Activated CD8-positive, alpha-beta memory T cell treated with anti-CD3 and anti-CD28 coated beads for 1 hour (primary cell): ENCODE measurements around the gene ATRN.
"Not testable (repeated sequence)": the region's sequence is repeated elsewhere in the genome, so short reads cannot be mapped to it uniquely, and the experiment has no call there.

Experiments
- DNase-seq, 2 donors: peaks; one replicate each; pipeline ENCODE4 v3.0.0-alpha.2; 2020; ENCODE audit warnings: low read depth in 1 of 2; ENCODE audit errors: extremely low read depth in 1 of 2

Gene ATRN

GRCh38 chr20:3470627-3471396, at the start of gene ATRN:
Gene ATRN (plus strand): TSS chr20:3471018. CDS start chr20:3471108, 90 bp downstream.
- DNase-seq: peak; percentile 57 to 83

GRCh38 chr20:3421985-3422384, 48.8 kb upstream of the ATRN start:
- no peak for DNase-seq

DNA sequence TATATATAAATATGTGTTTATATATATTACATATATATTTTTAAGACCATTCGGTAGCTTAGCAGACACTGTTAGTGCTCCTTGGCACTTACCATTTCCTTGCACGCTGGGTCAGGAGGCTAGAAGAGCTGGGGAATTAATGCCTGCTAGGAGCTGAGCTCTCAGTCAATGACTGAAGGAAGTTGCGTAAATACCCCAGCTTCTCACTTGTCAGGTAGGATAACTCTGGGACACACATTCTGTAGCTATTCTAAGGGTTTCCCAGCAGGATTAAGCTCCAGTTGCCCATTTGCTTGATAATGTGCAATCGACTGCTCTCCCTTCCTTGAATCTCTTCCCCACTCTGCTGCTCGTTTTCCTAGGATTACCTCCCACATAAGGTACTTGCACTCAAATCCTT, 47.7 kb upstream of the ATRN start:
- no peak for DNase-seq

DNA sequence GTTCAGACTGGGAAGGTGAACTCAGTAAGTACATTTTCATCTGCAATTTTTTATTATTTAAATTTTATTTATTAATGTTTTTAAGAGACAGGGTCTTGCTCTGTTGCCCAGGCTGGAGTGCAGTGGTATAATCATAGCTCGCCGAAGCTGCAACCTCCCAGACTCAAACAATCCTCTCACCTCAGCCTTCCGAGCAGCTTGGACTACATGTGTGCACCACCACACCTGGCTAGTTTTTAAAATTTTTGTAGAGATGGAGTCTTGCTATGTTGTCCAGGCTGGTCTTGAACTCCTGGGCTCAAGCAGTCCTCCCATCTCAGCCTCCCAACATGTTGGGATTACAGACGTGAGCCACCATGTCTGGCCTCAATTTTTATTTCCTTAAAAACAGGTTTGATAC, 44.1 kb upstream of the ATRN start:
- not testable (repeated sequence) for DNase-seq

DNA sequence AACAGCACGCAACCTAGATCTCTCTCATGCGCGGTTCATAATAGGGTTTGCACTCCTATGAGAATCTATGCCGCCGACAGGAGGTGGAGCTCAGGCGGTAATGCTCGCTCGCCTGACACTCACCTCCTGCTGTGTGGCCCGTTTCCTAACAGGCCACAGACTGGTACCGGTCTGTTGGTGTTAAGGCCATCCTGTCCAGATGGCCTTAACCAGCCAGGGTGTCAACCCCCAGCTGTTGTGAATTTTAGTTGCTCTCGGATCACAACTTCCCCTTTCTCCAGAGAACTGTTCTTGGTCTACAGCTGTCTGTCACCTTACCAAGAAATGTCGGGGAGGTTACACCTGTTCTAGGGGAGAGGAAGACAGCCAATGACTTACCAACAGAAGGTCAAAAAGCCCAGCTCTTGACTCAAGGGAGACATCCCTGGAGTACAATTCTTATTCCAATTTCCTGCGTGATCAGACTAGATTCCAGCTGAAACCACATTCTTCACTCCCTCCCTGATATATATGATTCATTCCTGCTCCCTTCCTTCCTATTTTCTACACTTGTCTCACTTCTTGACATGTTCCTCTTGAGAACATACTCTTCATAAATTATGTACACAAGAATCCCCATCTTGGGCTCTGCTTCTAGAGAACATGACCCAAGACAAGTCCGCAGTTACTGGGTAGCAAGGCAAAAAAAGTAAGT, 40.3 kb upstream of the ATRN start:
- no peak for DNase-seq

GRCh38 chr20:3431109-3431508, 39.7 kb upstream of the ATRN start:
- no peak for DNase-seq

GRCh38 chr20:3432844-3433243, 38.0 kb upstream of the ATRN start:
- no peak for DNase-seq

DNA sequence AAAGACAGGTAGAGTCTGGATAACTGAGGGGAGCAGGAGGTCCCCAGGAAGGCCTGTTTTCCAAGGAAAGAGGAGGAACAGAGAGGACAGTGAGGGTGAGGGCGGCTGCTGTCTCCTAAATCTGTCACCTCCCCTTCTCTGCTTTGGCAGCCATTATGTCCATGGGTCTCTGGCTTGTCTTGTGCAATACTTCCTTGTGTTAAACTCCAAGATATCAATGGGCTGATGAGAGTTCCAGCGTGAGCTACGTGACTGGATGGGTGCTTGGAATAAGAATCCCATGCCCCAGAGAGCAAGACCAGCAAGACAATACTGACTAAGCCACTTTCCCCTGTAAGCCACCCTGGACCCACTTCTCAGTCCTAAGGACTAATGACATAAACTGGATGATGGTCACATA, 37.1 kb upstream of the ATRN start:
- DNase-seq: no peak

- no peak for DNase-seq
Observed at GRCh38 chr20:3434232-3434631, 36.6 kb upstream of the ATRN start.

GRCh38 chr20:3436864-3437574, 33.8 kb upstream of the ATRN start:
- no peak for DNase-seq

DNA sequence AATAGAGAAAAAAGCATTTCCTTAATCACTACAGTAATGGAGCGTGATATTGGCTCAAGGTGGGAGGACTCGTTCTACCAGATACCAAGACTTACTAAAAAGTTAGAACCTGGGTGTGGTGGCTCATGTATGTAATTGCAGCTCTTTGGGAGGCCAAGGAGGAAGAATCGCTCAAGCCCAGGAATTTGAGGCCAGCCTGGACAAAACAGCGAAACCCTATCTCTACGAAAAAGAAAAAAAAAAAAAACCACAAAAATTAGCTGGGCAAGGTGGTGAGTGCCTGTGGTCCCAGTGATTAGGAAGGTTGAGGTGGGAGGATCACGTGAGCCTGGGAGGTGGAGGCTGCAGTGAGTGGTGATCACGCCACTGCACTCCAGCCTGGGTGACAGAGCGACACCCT, 24.0 kb upstream of the ATRN start:
- no peak for DNase-seq

DNA sequence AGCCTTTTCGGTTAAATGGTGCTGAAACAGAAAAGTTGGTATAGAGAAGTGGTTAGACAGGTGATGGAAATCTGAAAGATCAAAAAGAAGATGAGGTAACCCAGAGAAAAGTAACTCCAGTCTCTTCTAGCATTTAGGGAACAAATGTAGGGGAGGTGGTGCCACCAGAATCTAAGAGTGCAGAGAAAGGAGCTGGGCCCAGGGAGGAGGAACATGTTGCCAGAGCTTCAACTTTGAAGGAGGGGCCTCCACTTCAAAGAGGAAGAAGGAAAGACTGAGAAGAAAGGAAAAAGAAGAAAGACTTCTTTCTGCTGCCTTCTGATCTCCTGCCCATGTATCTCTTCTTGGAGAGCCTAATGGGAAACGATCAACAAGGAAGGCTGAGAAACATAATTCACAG, 23.5 kb upstream of the ATRN start:
- no peak for DNase-seq

- DNase-seq: no peak
Observed at GRCh38 chr20:3449319-3449718, 21.5 kb upstream of the ATRN start.

- no peak for DNase-seq
Observed at GRCh38 chr20:3452136-3452535, 18.7 kb upstream of the ATRN start.

DNA sequence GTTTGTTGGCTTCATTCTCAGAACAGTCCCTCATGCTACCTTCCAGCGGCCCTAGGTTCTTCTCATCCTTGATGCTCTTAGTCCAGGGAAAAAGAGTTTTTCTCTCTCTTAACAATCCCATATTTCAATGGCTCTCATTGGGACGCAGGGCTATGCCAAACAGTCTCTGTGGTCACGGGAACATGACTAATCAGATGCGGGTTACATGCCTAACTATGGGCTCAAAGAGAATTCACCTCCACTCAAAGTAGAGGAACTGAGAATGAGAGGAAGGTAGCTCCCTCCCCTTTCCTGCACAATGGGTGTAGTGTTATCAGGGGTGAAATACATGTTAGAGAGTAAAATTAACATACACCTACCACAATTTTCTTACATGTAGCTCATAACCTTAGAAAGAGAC, 18.1 kb upstream of the ATRN start:
- DNase-seq: no peak

GRCh38 chr20:3454831-3455230, 16.0 kb upstream of the ATRN start:
- DNase-seq: no peak

- DNase-seq: no peak
Observed at GRCh38 chr20:3456648-3457047, 14.2 kb upstream of the ATRN start.

GRCh38 chr20:3459881-3460307, 10.9 kb upstream of the ATRN start:
- DNase-seq: no peak

GRCh38 chr20:3461211-3461771, 9.5 kb upstream of the ATRN start:
- DNase-seq: no peak

DNA sequence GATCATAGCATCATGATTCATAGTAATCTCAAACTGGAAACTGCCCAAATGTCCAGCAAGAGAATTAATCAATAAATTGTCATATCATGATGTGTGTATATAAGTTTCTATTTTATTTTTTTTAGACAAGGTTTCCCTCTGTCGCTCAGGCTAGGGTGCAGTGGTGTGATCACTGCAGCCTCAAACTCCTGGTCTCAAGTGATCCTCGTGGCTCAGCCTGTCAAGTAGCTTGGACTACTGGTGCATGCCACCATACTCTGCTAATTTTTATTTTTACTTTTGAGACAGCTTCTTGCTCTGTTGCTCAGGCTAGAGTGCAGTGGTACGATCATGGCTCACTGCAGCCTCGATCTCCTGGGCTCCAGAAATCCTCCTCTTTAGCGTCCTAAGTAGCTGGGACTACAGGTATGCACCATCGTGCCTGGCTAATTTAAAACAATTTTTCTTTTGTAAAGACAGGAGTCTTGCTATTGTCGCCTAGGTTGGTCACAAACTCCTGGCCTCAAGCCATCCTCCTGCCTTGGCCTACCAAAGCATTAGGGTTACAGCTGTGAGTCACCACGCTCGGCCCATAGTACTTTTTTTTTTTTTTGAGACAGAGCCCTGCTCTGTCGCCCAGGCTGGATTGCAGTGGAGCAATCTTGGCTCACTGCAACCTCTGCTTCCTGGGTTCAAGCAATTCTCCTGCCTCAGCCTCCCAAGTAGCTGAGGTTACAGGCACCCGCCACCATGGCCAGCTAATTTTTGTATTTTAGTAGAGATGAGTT, 8.7 kb upstream of the ATRN start:
- no peak for DNase-seq

DNA sequence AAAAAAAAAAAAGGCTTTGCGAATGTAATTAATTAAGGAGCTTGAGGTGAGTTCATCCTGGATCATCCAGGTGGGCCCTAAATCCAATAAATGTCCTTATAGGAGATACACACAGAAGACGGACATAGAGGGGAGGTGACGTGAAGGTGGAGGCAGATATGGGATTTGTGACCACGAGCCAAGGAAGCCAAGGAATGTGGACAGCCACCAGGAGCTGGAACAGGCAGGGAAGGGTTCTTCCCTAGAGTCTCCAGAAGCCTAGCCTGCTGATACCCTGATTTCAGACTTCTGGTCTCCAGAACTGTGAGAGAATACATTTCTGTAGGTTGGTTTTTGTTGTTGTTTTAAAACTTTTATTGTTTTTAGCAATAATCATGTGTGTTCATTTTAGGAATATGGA, 6.7 kb upstream of the ATRN start:
- DNase-seq: no peak
